ENCODE measurements around the gene SPATA18. TPM values are rescaled to one million over a fixed set of nuclear protein-coding genes. Genes with fewer than 3 reads are reported as not detected.

The SPATA18 gene
- total RNA-seq, 1 donor from 2014 or later = 5.4 TPM

- H3K27me3 Mint-ChIP-seq (ENCODE audit: low read depth) = no peaks in the 10 kb centered on the region
- H3K9me3 Mint-ChIP-seq = no peaks in the 10 kb centered on the region
- no peak overlapping the region for H3K27ac Mint-ChIP-seq (ENCODE audit: unreplicated experiment)
- no peak for TF ChIP-seq CTCF (conservative IDR thresholded peaks at IDR 0.05)
- no peak for DNase-seq (ENCODE audit: low read depth, low spot score)
- H3K4me1 Mint-ChIP-seq = no peaks in the 10 kb centered on the region
- H3K36me3 Mint-ChIP-seq (ENCODE audit: low read depth) = no peaks in the 10 kb centered on the region
- no peak overlapping the region for H3K4me3 Mint-ChIP-seq
Measured at GRCh38 chr4:52143815-52144214, 92.7 kb downstream of the SPATA18 start.

- Mint-ChIP-seq H3K27me3 (ENCODE audit: low read depth) (no peaks in the 10 kb centered on the region), H3K4me3 (no peak overlapping the region), H3K4me1 (no peaks in the 10 kb centered on the region), H3K36me3 (ENCODE audit: low read depth) (no peaks in the 10 kb centered on the region), H3K9me3 (no peaks in the 10 kb centered on the region), H3K27ac (ENCODE audit: unreplicated experiment) (no peak overlapping the region)
- DNase-seq (ENCODE audit: low read depth, low spot score) = no peak
- no peak for TF ChIP-seq CTCF (conservative IDR thresholded peaks at IDR 0.05)
Measured at GRCh38 chr4:52144372-52144771, 93.3 kb downstream of the SPATA18 start.

Other genes starting within 250 kb of the SPATA18 start
- gene DCUN1D4, start 208.2 kb upstream of the SPATA18 start, total RNA-seq = 69.0 and 70.9 TPM in 2 replicates
- 0.33 and 0.34 TPM in 2 replicates for gene LRRC66, start 30.9 kb upstream of the SPATA18 start, total RNA-seq
- gene SGCB, start 13.0 kb upstream of the SPATA18 start, total RNA-seq = 29.9 and 32.9 TPM in 2 replicates